SU-DHL-6 (cell line): ENCODE data around the gene THTPA.

Source experiments
- CTCF ChIP-seq: fragments of 200-600 bp; sonication (generic); IDR thresholded peaks from one replicate; pipeline ENCODE4 v1.5.1; 2017; ENCODE audit warnings: antibody characterized with exemption, mild to moderate bottlenecking, low read length, moderate library complexity; ENCODE audit not compliant: insufficient read depth, poor library complexity, severe bottlenecking
- EZH2phosphoT487 ChIP-seq: fragments of 200-600 bp; sonication (generic), shearing (Covaris generic); conservative IDR thresholded peaks from 2 replicates; pipeline ENCODE4 v1.6.1; 2018; ENCODE audit warnings: mild to moderate bottlenecking, antibody characterized with exemption, low read length, moderate library complexity, mixed read lengths

- no peak for TF ChIP-seq CTCF
- no peak for TF ChIP-seq EZH2phosphoT487
Observed at GRCh38 chr14:23548351-23549318, 7.4 kb upstream of the THTPA start.
